NCI-H460 (cell line): ENCODE results near the gene USP49. TPM values are rescaled to one million over a fixed set of nuclear protein-coding genes. Genes with fewer than 3 reads are reported as not detected.
"Not testable (repeated sequence)": the region's sequence is repeated elsewhere in the genome, so short reads cannot be mapped to it uniquely, and the experiment has no call there.

ENCODE experiments used
- DNase-seq: peaks from one replicate; pipeline ENCODE4 v3.0.0-alpha.2; 2016; ENCODE audit warnings: low read depth; ENCODE audit errors: extremely low read depth
- polyA plus RNA-seq: library from polyadenylated mRNA; depleted of rRNA; stranded (reverse); fragments of >200 nt; gene quantifications from 2 replicates; pipeline ENCODE4 v1.2.3, GENCODE V29; 2014; cell fraction: nucleus; rRNA removed
- total RNA-seq: library from RNA; depleted of rRNA; stranded (reverse); fragments of >200 nt; shearing (Covaris generic); gene quantifications from 2 replicates; pipeline ENCODE4 v1.2.3, GENCODE V29; 2014; rRNA removed

The USP49 gene
- total RNA-seq = 3.1 and 3.6 TPM in 2 replicates
- 6.2 and 9.9 TPM in 2 replicates for polyA plus RNA-seq

DNA sequence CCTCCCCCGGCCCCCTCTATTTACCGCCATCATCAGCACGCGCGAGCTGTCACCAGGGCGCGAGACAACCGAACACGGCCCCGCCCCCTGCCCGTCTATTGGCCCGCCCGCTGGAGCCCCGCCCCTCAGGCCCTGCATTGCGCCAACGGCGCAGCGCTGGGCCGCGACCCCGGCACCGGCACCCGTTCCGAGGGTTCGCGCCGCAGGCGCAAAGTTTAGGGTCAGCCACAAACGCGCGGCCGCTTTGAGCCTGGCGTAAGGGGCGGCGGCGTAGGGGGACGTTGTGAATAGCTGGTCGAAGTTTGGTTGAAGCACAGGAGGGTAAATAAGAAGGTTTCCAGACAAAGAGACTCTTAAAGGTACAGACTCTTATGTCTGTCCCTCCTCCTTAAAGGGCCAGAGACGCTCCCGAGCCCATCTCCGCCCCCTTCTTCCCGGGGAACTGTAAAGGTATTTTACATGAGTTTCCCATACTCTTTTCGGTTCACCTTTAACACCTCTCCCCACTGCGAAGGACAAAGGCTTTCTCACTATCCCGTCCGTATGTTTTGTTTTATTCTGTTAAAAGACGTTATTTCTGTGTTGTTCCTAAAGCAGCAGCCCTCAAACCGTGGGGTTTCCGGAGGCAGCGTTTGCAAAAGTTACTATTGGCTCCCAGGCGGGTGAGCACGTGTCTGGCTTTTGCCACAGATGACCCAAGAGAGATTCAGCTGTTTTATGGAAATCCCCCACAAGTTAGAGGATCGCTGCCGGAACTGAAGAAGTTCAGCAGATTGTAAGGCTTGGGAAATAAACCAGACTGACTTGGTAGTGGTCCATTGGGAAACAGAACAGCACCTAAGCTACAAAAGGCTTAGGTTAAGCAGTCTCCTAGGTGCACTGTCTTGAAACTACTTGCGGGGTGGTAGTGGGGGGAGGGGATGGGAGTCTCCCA, at the start of gene USP49:
Gene USP49, minus strand, starts transcription at position 76 of the 934 bp plus-strand sequence. CDS start 88,392 bp downstream, outside the sequence.
- DNase-seq = peak; percentile 63

DNA sequence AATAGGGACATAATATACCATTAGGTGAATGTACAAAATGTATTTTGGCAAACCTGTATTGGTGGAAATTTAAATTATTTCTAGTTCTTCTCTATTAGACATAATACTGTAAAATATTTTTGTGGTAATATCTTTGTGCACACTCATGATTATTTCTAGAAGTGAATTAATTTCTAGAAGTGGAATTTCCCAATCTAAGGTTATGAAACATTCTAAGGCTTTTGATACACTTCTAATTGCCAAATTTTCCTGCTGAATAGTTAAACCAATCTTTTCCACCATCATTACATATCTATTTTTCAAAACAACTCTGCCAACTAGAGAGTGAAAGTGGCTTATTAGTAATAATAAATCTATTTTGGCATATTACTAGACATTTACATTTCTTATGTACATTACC, 48.3 kb upstream of the USP49 start:
- no peak for DNase-seq

- not testable (repeated sequence) for DNase-seq
These were observed 47.7 kb upstream of the USP49 start for GRCh38 chr6:41942882-41943281.

DNA sequence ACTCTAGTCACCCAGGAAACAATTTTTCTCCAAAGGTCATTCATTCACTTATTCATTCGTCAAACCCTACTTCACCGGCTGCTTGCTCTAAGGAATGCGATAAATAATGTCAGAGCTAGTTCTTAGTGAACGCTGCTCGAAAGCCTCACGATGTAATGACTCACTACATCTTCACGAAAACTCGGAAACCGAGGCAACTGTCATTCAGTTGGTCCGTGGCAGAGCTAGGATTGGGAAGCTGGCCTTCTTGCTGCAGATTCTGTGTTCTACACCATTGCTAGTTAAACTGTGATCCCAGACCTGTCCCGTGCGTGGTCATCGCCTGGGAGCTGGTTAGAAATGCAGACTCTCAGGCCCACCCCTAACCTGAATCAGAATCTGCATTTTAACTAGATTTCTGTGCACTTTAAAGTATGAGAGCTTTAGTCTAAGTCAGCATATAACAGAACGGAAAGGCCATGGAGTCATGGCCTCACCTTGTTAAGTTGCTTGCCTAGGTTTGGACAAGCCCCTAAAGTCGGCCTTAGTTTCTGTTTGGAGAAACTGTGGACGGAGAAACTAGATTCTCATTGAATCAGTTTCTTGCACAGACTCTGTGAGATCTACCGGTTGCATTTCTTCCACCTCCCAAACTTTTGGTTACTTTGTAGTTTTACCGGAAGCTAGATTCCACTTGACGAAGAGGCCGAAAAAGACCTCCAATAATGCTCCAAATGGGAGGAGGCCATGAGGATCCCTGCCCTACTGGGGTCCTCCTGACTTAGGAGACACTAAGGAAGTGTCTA, 47.1 kb upstream of the USP49 start:
- DNase-seq = no peak

DNA sequence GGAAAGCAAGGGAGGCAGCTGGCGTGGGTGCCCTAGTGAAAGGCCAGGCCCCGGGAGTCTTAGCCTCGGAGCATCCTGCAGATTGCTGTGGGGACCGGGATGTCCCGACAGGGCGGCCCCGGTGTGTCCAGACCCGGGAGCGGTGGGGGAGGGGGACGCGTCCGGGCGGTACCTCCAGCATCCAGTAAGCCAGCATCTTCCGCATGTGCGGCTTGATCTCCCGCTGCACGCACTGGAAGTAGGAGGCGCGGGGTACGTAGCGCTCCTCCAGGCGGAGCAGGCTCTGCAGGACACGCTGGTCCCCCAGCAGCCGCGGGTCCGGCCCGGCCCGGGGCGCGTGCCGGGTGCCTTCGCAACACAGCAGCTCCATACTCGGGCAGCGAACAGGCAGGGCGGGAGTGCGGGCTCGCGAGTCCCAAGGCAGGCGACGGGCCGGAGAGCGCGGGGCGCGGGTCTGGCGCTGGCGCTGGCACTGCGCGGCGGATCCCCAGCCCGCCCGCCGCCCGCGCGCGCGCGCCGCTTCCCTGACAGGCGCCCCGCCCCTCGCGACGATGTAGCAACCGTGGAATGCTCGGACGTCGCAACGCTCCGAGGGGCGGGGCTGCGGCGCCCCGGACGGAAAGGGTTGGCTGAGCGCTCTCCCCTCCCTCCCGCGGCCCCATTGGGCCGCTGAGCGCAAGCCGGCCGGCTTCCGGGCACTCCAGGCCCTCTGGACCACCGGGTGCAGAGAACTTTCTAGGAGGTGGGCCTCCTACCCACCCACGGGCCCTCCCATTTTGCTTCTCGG, 46.3 kb upstream of the USP49 start, which contains the start of gene CCND3:
Gene CCND3, minus strand, starts transcription at position 529 of the 787 bp plus-strand sequence. Its CDS starts 159 bp downstream, at position 370.
- peak; percentile 82 for DNase-seq

- DNase-seq = no peak
These were observed 45.6 kb upstream of the USP49 start for GRCh38 chr6:41940759-41941279.

GRCh38 chr6:41939848-41940758, 44.9 kb upstream of the USP49 start:
- DNase-seq = no peak

DNA sequence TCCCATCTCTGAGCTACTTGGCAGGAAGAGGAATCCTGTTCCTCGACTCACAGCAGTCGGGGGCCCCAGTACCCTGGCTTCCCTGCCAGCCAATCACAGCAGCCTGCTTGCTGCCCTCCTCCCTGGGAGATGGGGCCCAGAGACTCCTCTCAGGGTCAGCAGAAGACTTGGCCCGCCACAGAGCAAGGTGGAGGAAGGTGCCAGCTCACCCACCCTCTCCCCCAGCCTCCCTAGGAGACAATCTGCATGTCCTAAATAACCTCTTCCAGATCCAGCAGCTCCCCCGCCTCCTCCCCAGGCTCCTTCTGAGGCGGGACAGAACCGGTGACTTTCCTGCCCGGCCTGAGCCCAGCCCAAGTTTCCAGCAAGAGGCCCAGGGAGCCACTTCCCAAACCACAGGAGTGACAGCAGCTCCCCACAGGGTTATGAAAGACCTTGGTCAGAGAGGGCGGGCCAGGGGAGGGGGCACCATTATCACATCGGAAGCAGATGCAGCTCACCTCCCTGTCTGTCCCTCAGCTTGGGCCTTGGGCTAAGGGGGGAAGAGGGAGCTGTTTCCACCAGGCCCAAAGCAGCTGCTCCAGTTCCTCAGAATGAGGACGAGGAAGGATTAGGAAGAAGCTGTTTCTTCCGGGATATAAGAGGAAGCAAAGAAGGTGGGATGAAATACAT, 44.1 kb upstream of the USP49 start:
- DNase-seq = no peak

DNA sequence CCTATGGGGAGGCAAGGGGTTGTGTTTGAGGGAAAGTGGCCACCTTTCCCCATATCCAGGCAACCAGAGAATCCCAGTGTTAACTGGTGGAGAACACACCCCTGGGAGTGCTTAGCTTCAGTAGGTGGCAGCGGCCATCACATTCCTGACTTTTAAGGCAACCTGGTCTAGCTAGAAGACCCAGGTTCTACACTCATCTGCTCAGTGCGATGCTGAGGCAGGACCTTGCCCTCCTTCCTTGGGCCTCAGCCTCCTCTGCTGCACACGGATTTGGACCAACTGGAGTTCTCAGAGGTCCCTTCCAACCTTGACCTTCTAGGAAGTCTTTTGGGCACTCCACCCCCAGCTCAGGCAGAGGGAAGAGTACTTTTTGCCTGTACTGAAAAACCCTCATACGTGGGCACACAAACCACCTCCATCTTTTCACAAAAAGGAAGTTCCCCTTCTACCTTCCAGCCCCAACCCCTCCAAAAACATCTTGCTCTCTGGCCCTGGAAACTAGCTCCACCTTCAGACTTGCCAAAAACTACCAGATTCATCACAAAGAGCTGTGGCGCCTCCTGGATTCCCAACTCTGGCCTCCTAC, 43.5 kb upstream of the USP49 start:
- DNase-seq = no peak

DNA sequence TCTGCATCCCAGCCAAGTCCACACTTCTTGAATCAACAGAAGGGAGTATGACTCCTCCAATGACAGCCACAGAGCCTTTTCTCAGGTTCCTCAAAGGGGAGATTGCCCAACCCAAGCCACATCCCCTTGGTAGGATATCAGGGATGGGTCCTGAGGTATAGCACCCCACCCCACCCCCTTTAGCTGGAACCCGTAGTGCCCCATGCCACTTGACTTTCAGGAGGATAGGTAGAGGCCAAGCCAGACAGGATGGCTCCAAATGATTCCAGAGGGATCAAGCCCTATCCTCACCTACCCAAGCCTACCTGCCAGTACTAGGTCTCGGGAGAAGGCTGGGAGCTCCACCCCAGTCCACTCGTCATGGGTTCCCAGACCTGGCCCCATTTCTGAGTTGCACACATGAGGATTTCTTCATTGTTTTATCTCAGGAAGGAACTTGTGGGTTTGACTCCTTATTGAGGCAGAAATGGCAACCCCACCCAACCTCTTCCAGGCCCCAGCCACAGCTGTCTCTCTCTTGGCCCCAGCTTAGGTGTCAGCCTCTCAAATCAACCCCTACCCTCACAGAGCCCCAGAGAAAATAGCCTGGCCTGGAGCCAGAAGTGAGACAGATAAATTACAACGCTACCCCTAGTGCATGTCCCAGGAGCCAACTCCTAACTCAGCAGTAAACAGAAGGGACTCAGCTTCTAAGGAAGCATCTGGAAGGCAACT, 42.8 kb upstream of the USP49 start:
- no peak for DNase-seq

DNA sequence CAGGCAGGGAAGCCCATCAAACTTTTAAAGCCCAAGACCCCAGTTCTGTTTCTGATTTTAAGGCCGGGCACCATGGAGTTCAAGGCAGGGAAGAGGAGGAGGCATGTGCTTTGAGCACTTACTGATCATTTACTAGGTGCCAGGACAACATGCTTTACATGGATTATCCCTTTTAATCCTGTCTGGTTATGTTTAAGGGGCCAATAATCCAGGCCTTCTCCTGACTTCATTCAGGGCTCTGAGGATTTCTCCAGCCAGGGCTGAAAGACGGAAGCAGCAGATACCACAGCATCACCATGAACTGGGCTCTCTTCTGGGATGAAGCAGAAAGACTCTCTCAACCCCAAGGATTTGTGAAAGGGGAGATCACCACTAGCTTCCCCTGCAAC, 42.3 kb upstream of the USP49 start:
- no peak for DNase-seq

GRCh38 chr6:41936073-41936837, 41.1 kb upstream of the USP49 start:
- peak; percentile 71 for DNase-seq

- no peak for DNase-seq
These were observed 40.5 kb upstream of the USP49 start for GRCh38 chr6:41935685-41936072.

DNA sequence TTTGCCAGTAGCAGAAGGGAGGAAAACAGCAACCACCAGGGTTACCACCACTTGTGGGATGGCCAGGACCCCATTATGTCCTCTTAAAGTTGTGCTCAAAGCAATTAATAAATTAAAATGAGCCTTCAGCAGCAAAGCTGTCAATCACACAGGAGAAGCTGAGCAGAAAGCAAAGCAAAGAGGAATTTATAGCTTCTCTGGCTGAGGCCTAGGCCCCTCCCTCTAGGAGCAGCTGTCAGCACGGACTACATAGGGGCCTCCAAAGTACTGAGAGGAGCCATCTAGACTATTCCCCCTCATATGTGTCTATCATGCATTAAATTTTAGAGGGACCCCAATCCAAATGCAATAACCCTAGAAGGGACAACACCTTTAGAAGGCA, 40.0 kb upstream of the USP49 start:
- no peak for DNase-seq

DNA sequence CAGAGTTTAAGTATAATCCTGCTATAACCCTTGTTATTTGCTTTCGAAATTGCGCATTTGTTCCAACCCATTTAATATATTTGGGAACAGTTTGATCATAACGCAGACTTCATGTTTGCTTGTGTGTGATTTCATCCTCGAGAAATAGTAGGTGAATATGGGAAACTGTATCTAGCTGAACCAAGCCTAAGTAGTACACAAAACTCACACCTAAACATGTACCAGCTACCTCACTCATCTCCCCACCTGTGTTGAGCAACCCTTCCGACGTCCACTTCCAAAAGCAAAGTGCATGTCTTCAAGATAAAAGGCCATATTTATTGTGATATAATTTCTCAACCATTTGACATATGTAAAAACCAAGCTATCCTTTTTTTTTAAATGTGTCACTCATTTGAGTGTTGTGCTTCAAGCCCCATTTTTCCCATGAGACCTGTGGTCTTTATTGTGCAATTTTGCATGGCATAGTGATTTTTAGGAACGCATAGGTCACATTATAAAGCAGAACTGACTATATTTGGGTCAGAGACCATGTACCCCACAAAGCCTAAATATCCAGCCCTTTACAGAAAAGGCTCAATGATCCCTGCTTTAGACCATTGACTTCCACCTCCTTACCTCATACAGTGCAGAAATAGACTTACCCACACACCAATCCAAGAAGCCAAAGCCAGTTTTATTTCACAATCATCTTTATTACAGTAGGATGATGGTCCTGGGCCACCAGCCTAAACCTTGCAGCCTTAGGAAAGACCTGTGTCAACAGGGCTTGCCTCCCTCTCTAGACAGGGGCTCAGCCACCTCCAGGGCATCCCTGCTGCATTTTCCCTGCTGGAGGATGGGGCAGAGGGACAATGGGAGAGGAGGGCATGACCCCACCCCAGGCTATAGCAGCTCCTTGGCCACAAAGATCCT, 39.4 kb upstream of the USP49 start:
- no peak for DNase-seq

- no peak for DNase-seq
These were observed 37.2 kb upstream of the USP49 start for GRCh38 chr6:41932378-41932777.
